SK-MEL-5 (cell line): ENCODE measurements around the gene CYP2R1. TPM values are rescaled to one million over a fixed set of nuclear protein-coding genes. Genes with fewer than 3 reads are reported as not detected.

Experiments used
- DNase-seq: peaks from one replicate; pipeline ENCODE4 v3.0.0-alpha.2; 2016; ENCODE audit warnings: low read depth, low spot score
- in situ Hi-C: cut with HindIII; loops from 2 replicates; pipeline ENCODE4 v1.10.0; 2016; ENCODE audit warnings: low sequenced_read_pairs, high pct_unique_total_duplicates, low pct_unique_long_range_greater_than_20kb
- polyA plus RNA-seq, 2 experiments: library from polyadenylated mRNA; depleted of rRNA; stranded (reverse); fragments of >200 nt; gene quantifications; 2 replicates each; pipeline ENCODE4 v1.2.3, GENCODE V29; 2015
- total RNA-seq: library from RNA; depleted of rRNA; stranded (reverse); fragments of >200 nt; shearing (Covaris generic); gene quantifications from 2 replicates; pipeline ENCODE4 v1.2.3, GENCODE V29; 2014; rRNA removed

CYP2R1 gene, protein sequence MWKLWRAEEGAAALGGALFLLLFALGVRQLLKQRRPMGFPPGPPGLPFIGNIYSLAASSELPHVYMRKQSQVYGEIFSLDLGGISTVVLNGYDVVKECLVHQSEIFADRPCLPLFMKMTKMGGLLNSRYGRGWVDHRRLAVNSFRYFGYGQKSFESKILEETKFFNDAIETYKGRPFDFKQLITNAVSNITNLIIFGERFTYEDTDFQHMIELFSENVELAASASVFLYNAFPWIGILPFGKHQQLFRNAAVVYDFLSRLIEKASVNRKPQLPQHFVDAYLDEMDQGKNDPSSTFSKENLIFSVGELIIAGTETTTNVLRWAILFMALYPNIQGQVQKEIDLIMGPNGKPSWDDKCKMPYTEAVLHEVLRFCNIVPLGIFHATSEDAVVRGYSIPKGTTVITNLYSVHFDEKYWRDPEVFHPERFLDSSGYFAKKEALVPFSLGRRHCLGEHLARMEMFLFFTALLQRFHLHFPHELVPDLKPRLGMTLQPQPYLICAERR
- 14.3 and 17.8 TPM in 2 replicates for total RNA-seq
- 13.7 and 14.6 TPM in 2 replicates for polyA plus RNA-seq (2015; cell fraction: cytosol; rRNA removed)
- 77.5 and 88.8 TPM in 2 replicates for polyA plus RNA-seq (2015; cell fraction: nucleus; rRNA removed)

GRCh38 chr11:14892036-14892556 is at the start of gene CYP2R1:
TSS of gene CYP2R1 (minus strand) at chr11:14892231. CDS start at chr11:14892205, 26 bp downstream.
- in situ Hi-C loops = no loop called here
- DNase-seq = peak; percentile 97

GRCh38 chr11:14938936-14939335 is 46.9 kb upstream of the CYP2R1 start:
- no peak for DNase-seq
- in situ Hi-C loops = no loop called here

- in situ Hi-C loops = no loop called here
- DNase-seq = no peak
Measured at GRCh38 chr11:14934641-14935351, 42.8 kb upstream of the CYP2R1 start.

GRCh38 chr11:14932447-14932846 is 40.4 kb upstream of the CYP2R1 start:
- in situ Hi-C loops = no loop called here
- no peak for DNase-seq

GRCh38 chr11:14930369-14930768 is 38.3 kb upstream of the CYP2R1 start:
- no peak for DNase-seq
- in situ Hi-C loops = no loop called here

DNA sequence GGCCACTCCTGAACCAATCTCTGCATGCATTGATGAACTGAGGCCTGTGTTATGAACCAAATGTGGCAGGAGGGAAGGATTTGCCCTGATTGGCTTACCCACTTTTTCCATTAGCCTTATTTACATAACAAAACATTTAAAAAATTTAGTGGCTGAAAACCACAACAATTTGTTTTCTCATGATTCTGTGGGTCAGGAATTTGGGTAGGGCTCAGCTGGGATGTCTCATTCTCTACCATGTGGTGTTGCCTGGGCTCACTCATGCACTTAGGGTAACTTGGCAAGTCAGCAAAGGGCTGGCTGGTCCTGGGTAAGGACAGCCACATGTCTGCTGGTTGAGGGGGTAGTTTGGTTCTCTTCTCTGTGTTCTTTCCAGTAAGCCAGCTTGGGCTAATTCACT is 35.1 kb upstream of the CYP2R1 start:
- DNase-seq = no peak

GRCh38 chr11:14924318-14924717 is 32.3 kb upstream of the CYP2R1 start:
- DNase-seq = no peak
- in situ Hi-C loops = no loop called here

More for the DNA sequence above, 35.1 kb upstream of the CYP2R1 start:
- in situ Hi-C loops = no loop called here

DNA sequence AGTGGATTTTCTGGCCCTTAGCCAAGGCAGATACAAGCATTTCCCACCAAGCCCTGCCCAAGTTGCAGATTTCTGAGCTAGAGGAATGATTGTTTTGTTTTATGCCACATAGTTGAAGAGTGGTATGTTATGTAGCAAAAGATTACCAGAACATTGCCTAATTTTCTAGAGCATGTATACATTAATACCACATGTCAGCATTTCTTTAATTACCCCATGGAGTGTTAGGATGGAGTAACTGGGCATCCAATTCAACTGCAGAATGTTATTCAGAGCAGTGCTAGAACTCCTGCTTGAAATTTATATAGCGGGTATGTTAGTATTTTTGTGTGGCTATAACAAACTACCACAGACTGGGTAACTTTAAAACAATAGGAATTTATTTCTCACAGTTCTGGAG is 24.4 kb upstream of the CYP2R1 start:
- in situ Hi-C loops = no loop called here

GRCh38 chr11:14914536-14914935 is 22.5 kb upstream of the CYP2R1 start:
- in situ Hi-C loops = no loop called here
- peak; percentile 4 for DNase-seq

More for the DNA sequence above, 24.4 kb upstream of the CYP2R1 start:
- DNase-seq = no peak

DNA sequence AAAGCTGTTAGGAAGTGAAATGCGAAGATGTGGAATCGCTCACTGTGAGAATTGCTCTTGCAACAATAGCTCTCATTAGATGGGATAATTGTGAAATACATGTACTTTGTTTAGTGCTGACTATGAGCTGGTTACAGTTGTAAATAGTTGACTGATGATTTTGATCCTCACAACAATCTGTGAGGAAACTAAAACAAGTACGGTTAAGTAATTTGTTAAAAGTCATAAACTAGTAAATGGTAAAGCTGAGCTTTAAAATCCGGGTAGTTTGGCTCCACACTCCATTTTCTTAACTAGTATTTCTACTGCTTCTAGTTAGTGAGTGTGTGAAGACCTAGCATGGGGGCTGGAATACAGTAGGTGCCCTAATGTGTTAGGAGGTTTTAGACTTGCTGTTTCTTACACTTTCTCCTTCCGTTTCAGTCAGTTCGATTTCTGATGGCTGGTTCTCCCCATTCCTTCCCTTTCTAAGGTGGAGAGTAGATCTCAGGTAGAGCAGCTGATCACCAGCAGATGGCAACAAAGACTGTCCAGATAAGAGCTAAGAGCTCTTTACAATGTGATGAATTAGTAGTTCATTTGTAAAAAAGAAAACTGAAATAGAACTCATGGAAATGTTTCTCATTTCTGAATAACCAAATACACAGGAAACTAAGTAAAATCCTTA is 16.3 kb upstream of the CYP2R1 start:
- DNase-seq = peak; percentile 71
- in situ Hi-C loops = no loop called here

DNA sequence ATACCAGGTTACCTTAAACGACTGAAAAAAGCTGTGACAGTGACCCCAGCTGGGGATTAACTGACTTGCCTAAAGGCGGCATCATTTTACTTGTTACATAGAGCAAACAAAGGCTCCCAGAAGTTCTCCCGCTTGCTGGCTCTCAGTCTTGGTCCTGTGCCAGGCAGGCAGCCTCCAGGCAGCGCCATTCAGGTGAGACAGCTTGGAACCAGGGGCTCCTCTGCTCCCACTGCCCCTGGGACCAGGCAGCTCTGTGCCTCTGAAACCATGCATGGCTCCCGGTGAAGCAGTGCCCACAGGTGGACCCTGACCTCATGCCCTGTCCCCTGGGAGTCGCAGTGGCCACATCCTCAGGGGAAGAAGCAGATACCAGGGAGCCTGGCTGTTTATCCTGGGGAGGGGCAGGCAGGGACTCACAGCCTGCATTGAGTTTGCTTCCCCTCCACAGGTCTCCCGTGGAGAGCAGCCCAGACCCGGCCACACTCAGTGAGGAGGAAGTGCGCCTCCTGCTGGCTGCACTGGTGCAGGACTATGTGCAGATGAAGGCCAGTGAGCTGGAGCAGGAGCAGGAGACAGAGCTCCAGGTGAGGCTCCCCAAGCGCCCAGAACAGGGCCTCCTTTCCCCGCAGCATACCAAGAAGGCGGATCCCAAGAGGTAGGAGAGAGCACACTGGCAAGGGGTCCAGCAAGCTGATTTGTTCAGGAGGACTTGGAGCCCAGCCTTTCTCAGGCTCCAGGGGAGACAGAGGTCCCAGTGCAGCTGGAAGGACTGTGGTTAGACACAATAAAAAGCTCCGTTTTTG is 15.6 kb upstream of the CYP2R1 start:
- DNase-seq = peak; percentile 77
- in situ Hi-C loops = no loop called here

DNA sequence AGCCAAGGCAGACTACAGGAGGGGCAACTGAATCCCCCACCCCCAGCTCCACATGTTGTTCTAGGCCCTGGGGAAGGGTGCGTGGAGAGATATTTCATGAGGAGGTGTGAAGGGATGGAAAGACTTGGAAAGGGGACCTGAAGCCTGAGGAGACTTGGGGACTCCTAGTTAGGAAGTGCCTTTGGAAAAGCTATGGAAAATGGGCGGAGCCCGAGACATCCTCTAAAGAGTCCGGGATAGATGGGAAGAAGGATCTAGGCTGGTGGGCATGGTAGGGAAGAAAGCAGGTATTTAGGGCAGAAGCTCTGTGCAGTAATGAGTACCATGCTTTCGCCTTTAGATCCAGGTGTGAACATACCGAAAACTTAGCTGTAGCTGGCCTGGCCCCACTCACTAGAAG is 15.0 kb upstream of the CYP2R1 start:
- in situ Hi-C loops = no loop called here
- no peak for DNase-seq

DNA sequence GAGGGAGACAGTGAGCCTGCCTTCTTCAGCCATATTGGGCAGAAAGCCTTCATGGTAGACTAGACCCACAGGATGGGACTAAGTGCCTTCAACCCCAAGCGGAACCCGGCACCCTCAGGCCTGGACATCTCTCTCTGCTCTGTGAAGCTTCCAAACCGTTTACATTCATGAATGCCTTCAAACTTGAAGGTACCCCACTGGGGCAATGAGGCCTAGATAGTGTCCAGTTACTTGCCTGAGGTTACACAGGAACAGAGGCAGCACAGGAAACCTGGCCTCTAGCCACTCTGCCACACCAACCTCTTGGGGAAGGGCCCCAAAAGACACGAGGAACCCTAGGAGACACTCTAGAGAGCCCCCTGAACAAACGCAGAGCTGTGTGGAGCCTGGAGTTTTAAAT is 14.5 kb upstream of the CYP2R1 start:
- in situ Hi-C loops = no loop called here
- DNase-seq = no peak

DNA sequence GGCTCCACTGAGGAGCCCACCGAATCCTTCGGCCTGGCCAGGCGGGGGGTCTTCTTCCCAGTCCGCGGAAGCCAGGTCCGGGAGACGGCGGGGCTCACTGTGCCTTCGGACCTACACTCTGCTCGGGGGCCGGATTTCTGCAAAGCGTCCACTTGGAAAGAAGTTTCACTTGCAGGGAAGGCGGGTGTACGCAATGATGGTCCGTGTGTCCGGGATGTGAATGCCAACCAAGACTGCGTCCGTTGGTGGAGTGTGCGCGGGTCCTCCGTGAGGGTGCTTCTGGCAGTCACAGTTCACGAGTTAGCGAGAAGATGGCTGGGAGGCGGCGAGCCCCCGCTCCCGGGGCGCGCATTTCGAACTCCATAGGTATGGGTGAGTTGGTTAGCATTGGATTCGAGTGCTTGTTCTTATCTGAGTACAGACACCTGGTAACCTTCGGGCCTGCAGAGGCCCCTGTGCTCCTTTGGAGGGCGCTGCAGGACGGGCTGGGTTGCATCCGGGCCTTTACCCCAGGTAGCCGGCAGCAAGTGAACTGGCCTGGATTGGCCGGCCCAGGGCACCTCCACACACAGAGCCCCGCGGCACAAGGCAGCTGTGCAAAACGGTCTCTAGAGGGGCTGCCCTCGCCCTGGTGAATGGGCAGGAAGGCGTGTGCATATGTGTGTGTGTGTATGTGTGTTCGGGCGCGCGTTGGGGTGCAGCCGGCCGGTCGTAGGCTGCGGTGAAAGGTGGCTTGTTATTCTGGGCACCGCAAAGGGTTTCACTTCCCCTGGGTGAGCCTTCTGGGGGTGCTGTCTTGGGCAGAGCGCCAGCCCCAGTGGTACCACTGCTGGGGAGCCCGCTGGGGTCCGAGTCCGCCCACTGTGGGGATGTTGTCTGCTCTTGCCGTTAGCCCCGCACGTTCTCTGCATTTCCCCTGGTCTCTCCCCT is 13.3 kb upstream of the CYP2R1 start:
- no peak for DNase-seq
- in situ Hi-C loops = no loop called here

DNA sequence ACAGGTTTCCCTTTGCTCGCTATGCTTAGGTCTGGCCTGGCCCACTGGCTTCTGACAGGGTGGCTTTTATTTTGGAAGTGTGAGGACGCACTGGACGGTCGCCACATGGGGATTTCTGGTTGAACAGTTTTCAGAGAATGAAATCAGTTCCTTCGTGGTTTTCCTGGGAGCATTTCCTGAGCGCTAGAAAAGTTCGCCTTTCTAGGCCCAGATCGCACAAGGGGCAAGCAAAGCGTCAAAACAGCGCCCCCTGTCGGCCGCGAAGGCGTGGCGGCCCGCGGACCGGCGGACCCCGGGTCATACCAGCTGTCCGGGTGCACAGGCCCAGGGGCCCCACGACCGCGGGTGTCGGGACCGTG is 12.7 kb upstream of the CYP2R1 start:
- in situ Hi-C loops = no loop called here
- DNase-seq = no peak

DNA sequence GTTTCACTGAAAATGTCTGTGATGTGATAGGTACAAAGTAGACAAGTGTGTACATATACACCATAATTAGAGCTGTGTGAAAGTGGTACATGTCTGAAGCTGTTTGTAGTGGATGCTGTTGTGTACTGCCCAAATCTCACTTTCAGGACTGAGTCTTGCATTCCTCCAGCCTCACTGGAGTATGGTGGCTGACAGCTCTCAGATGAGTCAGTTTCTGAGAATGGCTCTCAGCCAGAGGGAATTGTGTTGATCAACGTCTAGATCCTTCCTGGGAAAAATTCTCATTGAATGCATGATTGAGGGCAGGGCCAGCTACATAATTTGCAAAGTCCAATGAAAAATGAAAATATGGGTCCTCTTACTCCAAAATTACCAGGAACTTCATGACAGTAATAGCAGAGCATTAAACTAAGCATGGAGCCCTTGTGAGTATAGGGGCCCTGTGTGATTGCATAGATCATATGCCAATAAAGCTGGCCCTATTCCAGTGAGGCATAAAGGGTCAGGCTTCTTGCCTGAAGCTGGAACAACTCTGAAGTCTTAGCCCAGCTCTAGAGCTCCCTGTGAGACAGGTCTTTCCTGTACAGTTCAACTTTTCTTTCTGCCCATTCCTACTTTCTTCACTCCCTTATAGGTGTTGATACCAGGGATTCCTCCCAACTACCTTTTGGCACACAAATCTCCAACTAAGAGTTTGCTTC is 10.8 kb upstream of the CYP2R1 start:
- peak; percentile 68 for DNase-seq
- in situ Hi-C loops = no loop called here
